HG02610 (cell line): ENCODE measurements around the gene SENP3.
A peak's percentile ranks its signal among the peaks of the same experiment; 100 is the strongest.

Source experiments
- ATAC-seq: cut with Tn5 transposase; IDR thresholded peaks from one replicate; pipeline ENCODE4 v1.9.1; 2021; ENCODE audit warnings: mild to moderate bottlenecking, moderate library complexity; ENCODE audit not compliant: unreplicated experiment

SENP3 gene

GRCh38 chr17:7555320-7555948 is 6.3 kb upstream of the SENP3 start:
- ATAC-seq, result no peak

GRCh38 chr17:7556627-7557026 is 5.1 kb upstream of the SENP3 start:
- no peak for ATAC-seq

- ATAC-seq, result no peak
Measured at GRCh38 chr17:7557147-7557764, 4.5 kb upstream of the SENP3 start.

GRCh38 chr17:7557775-7558543 is 3.8 kb upstream of the SENP3 start:
- peak; percentile 39 for ATAC-seq

GRCh38 chr17:7558544-7559319 is 3.0 kb upstream of the SENP3 start, which contains the start of gene TNFSF13:
Gene TNFSF13, plus strand, starts transcription at chr17:7558750. Its CDS starts 290 bp downstream, at chr17:7559040.
- no peak for ATAC-seq

GRCh38 chr17:7559320-7560171 is 2.2 kb upstream of the SENP3 start:
- no peak for ATAC-seq

GRCh38 chr17:7560172-7561027 is 1.3 kb upstream of the SENP3 start:
- ATAC-seq, result no peak

- peak; percentile 46 for ATAC-seq
Measured at GRCh38 chr17:7561028-7561575, 617 bp upstream of the SENP3 start.

GRCh38 chr17:7562208-7562605 is 488 bp downstream of the SENP3 start:
- ATAC-seq, result no peak

- no peak for ATAC-seq
Measured at GRCh38 chr17:7563115-7563869, 1.6 kb downstream of the SENP3 start.

- no peak for ATAC-seq
Measured at GRCh38 chr17:7569571-7569970, 7.9 kb downstream of the SENP3 start.

GRCh38 chr17:7570351-7570750 is 8.6 kb downstream of the SENP3 start:
- no peak for ATAC-seq

- ATAC-seq, result no peak
Measured at GRCh38 chr17:7572338-7572587, 10.5 kb downstream of the SENP3 start.

GRCh38 chr17:7572588-7573323 is 11.0 kb downstream of the SENP3 start:
- ATAC-seq, result peak; percentile 92

GRCh38 chr17:7573324-7574080 is 11.8 kb downstream of the SENP3 start:
- ATAC-seq, result peak; percentile 20

GRCh38 chr17:7574176-7574953 is 12.6 kb downstream of the SENP3 start:
- no peak for ATAC-seq
